Parathyroid adenoma (tissue), 2 donors: ENCODE results near the gene HS6ST2.

Experiments used
- H2AFZ ChIP-seq: fragments of 300-600 bp; sonication (generic); one replicate; pipeline ENCODE4 v1.7.0; 2017; ENCODE audit warnings: antibody characterized with exemption, mild to moderate bottlenecking
- H3K27ac ChIP-seq: fragments of 300-600 bp; sonication (generic); one replicate; pipeline ENCODE4 v1.7.0; 2017
- H3K27me3 ChIP-seq: fragments of 300-600 bp; sonication (generic); one replicate; pipeline ENCODE4 v1.7.0; 2017; ENCODE audit warnings: low read length; ENCODE audit not compliant: control insufficient read depth, insufficient read depth
- H3K36me3 ChIP-seq: fragments of 300-600 bp; sonication (generic); one replicate; pipeline ENCODE4 v1.7.0; 2017; ENCODE audit warnings: low read length; ENCODE audit not compliant: control insufficient read depth, insufficient read depth
- H3K4me1 ChIP-seq: fragments of 300-600 bp; sonication (generic); one replicate; pipeline ENCODE4 v1.7.0; 2017; ENCODE audit warnings: control low read depth
- H3K4me2 ChIP-seq: fragments of 300-600 bp; sonication (generic); one replicate; pipeline ENCODE4 v1.7.0; 2017; ENCODE audit warnings: low read length
- H3K4me3 ChIP-seq: fragments of 300-600 bp; sonication (generic); one replicate; pipeline ENCODE4 v1.7.0; 2017; ENCODE audit warnings: low read depth, low read length
- H3K79me2 ChIP-seq: fragments of 300-600 bp; sonication (generic); one replicate; pipeline ENCODE4 v1.7.0; 2017; ENCODE audit warnings: control low read depth
- H3K9ac ChIP-seq: fragments of 300-600 bp; sonication (generic); one replicate; pipeline ENCODE4 v1.7.0; 2017; ENCODE audit warnings: mild to moderate bottlenecking
- H3K9me3 ChIP-seq: fragments of 300-600 bp; sonication (generic); one replicate; pipeline ENCODE4 v1.7.0; 2017; ENCODE audit warnings: low read length; ENCODE audit not compliant: control insufficient read depth
- CTCF ChIP-seq: fragments of 300-600 bp; sonication (generic); IDR thresholded peaks from one replicate; pipeline ENCODE4 v1.7.0; 2017; ENCODE audit warnings: antibody characterized with exemption, mild to moderate bottlenecking
- donor health status: primary hyperparathyroidism.

HS6ST2 gene

GRCh38 chrX:132657876-132658275, 300.6 kb downstream of the HS6ST2 start:
- TF ChIP-seq CTCF = no peak
- H3K4me1 ChIP-seq = no peaks in the 10 kb centered on the region
- no peaks in the 10 kb centered on the region for H3K9me3 ChIP-seq
- no peaks in the 10 kb centered on the region for H3K79me2 ChIP-seq
- no peaks in the 10 kb centered on the region for H3K36me3 ChIP-seq
- no peak overlapping the region for H3K27ac ChIP-seq
- no peak overlapping the region for H2AFZ ChIP-seq
- no peak overlapping the region for H3K4me3 ChIP-seq
- H3K4me2 ChIP-seq = no peak overlapping the region
- H3K27me3 ChIP-seq = no peaks in the 10 kb centered on the region
- H3K9ac ChIP-seq = no peak overlapping the region

GRCh38 chrX:132652871-132653270, 305.6 kb downstream of the HS6ST2 start:
- Histone ChIP-seq H3K9me3 (no peaks in the 10 kb centered on the region), H3K27ac (no peak overlapping the region), H3K27me3 (no peaks in the 10 kb centered on the region), H2AFZ (no peak overlapping the region), H3K36me3 (no peaks in the 10 kb centered on the region), H3K9ac (no peak overlapping the region), H3K4me3 (no peak overlapping the region), H3K79me2 (no peaks in the 10 kb centered on the region), H3K4me1 (no peaks in the 10 kb centered on the region), H3K4me2 (no peak overlapping the region)
- TF ChIP-seq CTCF = no peak

- TF ChIP-seq CTCF = no peak
- no peaks in the 10 kb centered on the region for H3K4me1 ChIP-seq
- no peak overlapping the region for H3K4me2 ChIP-seq
- no peak overlapping the region for H3K9ac ChIP-seq
- no peaks in the 10 kb centered on the region for H3K79me2 ChIP-seq
- H2AFZ ChIP-seq = no peak overlapping the region
- H3K27me3 ChIP-seq = no peaks in the 10 kb centered on the region
- no peak overlapping the region for H3K4me3 ChIP-seq
- no peaks in the 10 kb centered on the region for H3K9me3 ChIP-seq
- H3K27ac ChIP-seq = no peak overlapping the region
- no peaks in the 10 kb centered on the region for H3K36me3 ChIP-seq
Measured at GRCh38 chrX:132651421-132652086, 306.9 kb downstream of the HS6ST2 start.

- Histone ChIP-seq H3K27ac (no peak overlapping the region), H3K36me3 (no peaks in the 10 kb centered on the region), H3K4me1 (no peaks in the 10 kb centered on the region), H3K9ac (no peak overlapping the region), H3K9me3 (no peaks in the 10 kb centered on the region), H2AFZ (no peak overlapping the region), H3K27me3 (no peaks in the 10 kb centered on the region), H3K4me2 (no peak overlapping the region), H3K79me2 (no peaks in the 10 kb centered on the region), H3K4me3 (no peak overlapping the region)
- TF ChIP-seq CTCF = no peak
Measured at GRCh38 chrX:132648895-132649294, 309.5 kb downstream of the HS6ST2 start.

GRCh38 chrX:132639446-132639845, 319.0 kb downstream of the HS6ST2 start:
- H3K36me3 ChIP-seq = no peaks in the 10 kb centered on the region
- H3K9ac ChIP-seq = no peak overlapping the region
- H3K4me3 ChIP-seq = no peak overlapping the region
- H3K4me2 ChIP-seq = no peak overlapping the region
- no peaks in the 10 kb centered on the region for H3K79me2 ChIP-seq
- TF ChIP-seq CTCF = no peak
- H3K4me1 ChIP-seq = no peaks in the 10 kb centered on the region
- no peak overlapping the region for H2AFZ ChIP-seq
- no peak overlapping the region for H3K27ac ChIP-seq
- no peaks in the 10 kb centered on the region for H3K27me3 ChIP-seq
- H3K9me3 ChIP-seq = no peaks in the 10 kb centered on the region
